Pancreas (tissue), 10 donors: ENCODE measurements around the gene SOD1. TPM values are rescaled to one million over a fixed set of nuclear protein-coding genes. Genes with fewer than 3 reads are reported as not detected.
A peak's percentile ranks its signal among the peaks of the same experiment; 100 is the strongest.

Experiments used
- ATAC-seq, 4 donors: fragments of 200-7000 bp; cut with Tn5 transposase; one replicate each; pipeline versions ENCODE4 v1.8.0 to v1.9.1; 2020; ENCODE audit warnings: mild to moderate bottlenecking in 4 of 4, moderate library complexity in 4 of 4
- DNase-seq, 6 donors: peaks; one replicate each; pipeline ENCODE4 v3.0.0-alpha.2; 2020
- FAIRE-seq: peaks from 2 replicates; lab custom pipeline; 2012; peaks lifted over from hg19 to GRCh38; lab: Jason Lieb, UNC
- H3K27ac ChIP-seq, 4 donors: fragments of 200-600 bp; sonication (generic); 1 replicate in 3 of 4; 2 replicates in 1 of 4; pipeline versions ENCODE4 v1.5.0 to v1.8.0; 2020
- H3K27me3 ChIP-seq, 4 donors: fragments of 200-600 bp; one replicate each; pipeline ENCODE4 v1.8.0; 2021
- H3K36me3 ChIP-seq, 3 donors: fragments of 200-600 bp; sonication (generic) in 1 of 3; one replicate each; pipeline versions ENCODE4 v1.5.0 to v1.8.0; 2020 to 2021
- H3K4me1 ChIP-seq, 3 donors: fragments of 200-600 bp; one replicate each; pipeline ENCODE4 v1.8.0; 2021
- H3K4me3 ChIP-seq, 4 donors: fragments of 200-600 bp; sonication (generic) in 2 of 4; one replicate each; pipeline versions ENCODE4 v1.5.0 to v1.8.0; 2020 to 2021
- H3K9me3 ChIP-seq, 4 donors: fragments of 200-600 bp; one replicate each; pipeline ENCODE4 v1.8.0; 2021
- CTCF ChIP-seq, 4 donors: fragments of 200-600 bp; sonication (generic) in 3 of 4; IDR thresholded peaks; one replicate each; pipeline versions ENCODE4 v1.5.0 to v1.8.0; 2021; ENCODE audit warnings: antibody characterized with exemption in 4 of 4
- WGBS, 2 donors: extraction: QIAGEN DNeasy Blood & Tissue Kit; methylation state at CpG; one replicate each; pipeline ENCODE4 v1.1.7; 2013; 5-methylcytosine and 5-hydroxymethylcytosine counted together
- intact Hi-C, 3 donors: fragments of 100-400 bp; cut with DNase I; formaldehyde crosslinking; loops; one replicate each; pipeline versions ENCODE4 v1.11.1 to v1.14.2; 2022
- polyA plus RNA-seq, 2 donors: library from polyadenylated mRNA; stranded (reverse); fragments of 200-250 nt; gene quantifications; one replicate each; pipeline ENCODE4 v1.2.3, GENCODE V29; 2013
- total RNA-seq, 6 donors: library from RNA; stranded (reverse); fragmentation: NEBNext Ultra II Directional in 4 of 6; extraction: Animal tissue kit (Norgen Biotek cat#: 25700) in 4 of 6; gene quantifications; one replicate each; pipeline versions ENCODE4 v1.2.1 to v1.2.4, GENCODE V29; 2021 to 2023
- donor health status: healthy with polysubstance abuse.
- donor health status: DM: no; HTN: no; CAD: no; lungs with moderate emphysema.
- donor health status: DM: no; HTN: no; CAD: no.
- donor health status: control.
- donor health status: control.
- donor health status: Bipolar disorder and iron deficiency.
- donor health status: DM: yes; HTN: yes; CAD: no.
- donor health status: DM: no; HTN: no; CAD: no.
- donor health status: DM: no; HTN: no; CAD: no.
- donor health status: DM: yes; HTN: yes; CAD: no.

The SOD1 gene
- total and polyA plus RNA-seq, 8 donors, result 35.3 to 191 (median 59.7) TPM

- DNase-seq (no peak), FAIRE-seq (no peak), ATAC-seq (no peak)
- 57 to 58% methylated on average over 1 of the region's 1 CpG for WGBS, 2 donors
- Histone ChIP-seq H3K4me3 (no peak overlapping the region), H3K4me1 (peaks cover 0 to 14% (median 6%) of the 10 kb centered on the region in 3 donors), H3K9me3 (no peaks in the 10 kb centered on the region), H3K27me3 (no peaks in the 10 kb centered on the region), H3K36me3 (peaks cover 0 to under 1% (median 0%) of the 10 kb centered on the region in 3 donors), H3K27ac (no peak overlapping the region)
- intact Hi-C loops, result no loop called here
- no peak for TF ChIP-seq CTCF (IDR thresholded peaks at IDR 0.05)
Measured at GRCh38 chr21:31708541-31708940, 49.0 kb downstream of the SOD1 start.

- FAIRE-seq, result no peak
- WGBS, 2 donors, result 48 to 58% methylated on average over 1 of the region's 1 CpG
- no peaks in the 10 kb centered on the region for H3K9me3 ChIP-seq
Measured at GRCh38 chr21:31710586-31710985, 51.1 kb downstream of the SOD1 start.

GRCh38 chr21:31711326-31711725 is 51.8 kb downstream of the SOD1 start:
- no peak for TF ChIP-seq CTCF (IDR thresholded peaks at IDR 0.05)
- no peak overlapping the region for H3K4me3 ChIP-seq
- FAIRE-seq (no peak), ATAC-seq (no peak), DNase-seq (no peak)
- no peaks in the 10 kb centered on the region for H3K27me3 ChIP-seq
- no peaks in the 10 kb centered on the region for H3K36me3 ChIP-seq
- no peak overlapping the region for H3K27ac ChIP-seq
- intact Hi-C loops, result no loop called here
- whole genome bisulfite sequencing, 2 donors, result 96 to 98% methylated on average over 1 of the region's 1 CpG
- no peaks in the 10 kb centered on the region for H3K9me3 ChIP-seq
- peaks cover 0 to 26% (median 6%) of the 10 kb centered on the region in 3 donors for H3K4me1 ChIP-seq

More at GRCh38 chr21:31710586-31710985, 51.1 kb downstream of the SOD1 start:
- H3K27me3 ChIP-seq, result no peaks in the 10 kb centered on the region
- DNase-seq (no peak), ATAC-seq (peak in 2 of 4 donors; percentile 12 to 43)
- H3K4me1 ChIP-seq, result peaks cover 0 to 25% (median 6%) of the 10 kb centered on the region in 3 donors
- intact Hi-C loops, result no loop called here
- H3K27ac ChIP-seq, result no peak overlapping the region
- H3K4me3 ChIP-seq, result no peak overlapping the region
- TF ChIP-seq CTCF (IDR thresholded peaks at IDR 0.05), result no peak
- no peaks in the 10 kb centered on the region for H3K36me3 ChIP-seq

- FAIRE-seq (no peak), ATAC-seq (no peak), DNase-seq (no peak)
- 98% methylated on average over 1 of the region's 1 CpG for WGBS, 2 donors
- Histone ChIP-seq H3K4me3 (no peak overlapping the region), H3K27ac (no peak overlapping the region), H3K9me3 (no peaks in the 10 kb centered on the region), H3K36me3 (no peaks in the 10 kb centered on the region), H3K27me3 (no peaks in the 10 kb centered on the region), H3K4me1 (peaks cover 0 to 31% (median 6%) of the 10 kb centered on the region in 3 donors)
- intact Hi-C loops, result no loop called here
- no peak for TF ChIP-seq CTCF (IDR thresholded peaks at IDR 0.05)
Measured at GRCh38 chr21:31711745-31712285, 52.3 kb downstream of the SOD1 start.

- Histone ChIP-seq H3K27ac (no peak overlapping the region), H3K4me3 (no peak overlapping the region), H3K4me1 (peaks cover 0 to 31% (median 6%) of the 10 kb centered on the region in 3 donors), H3K27me3 (no peaks in the 10 kb centered on the region), H3K9me3 (no peaks in the 10 kb centered on the region), H3K36me3 (no peaks in the 10 kb centered on the region)
- FAIRE-seq (no peak), ATAC-seq (peak in 1 of 4 donors; percentile 20), DNase-seq (no peak)
- WGBS, 2 donors, result 17 to 22% methylated on average over 3 of the region's 3 CpGs
- intact Hi-C loops, result no loop called here
- no peak for TF ChIP-seq CTCF (IDR thresholded peaks at IDR 0.05)
Measured at GRCh38 chr21:31713115-31713514, 53.6 kb downstream of the SOD1 start.
